K562 (cell line): ENCODE measurements around the gene ADK. TPM values are rescaled to one million over a fixed set of nuclear protein-coding genes. Genes with fewer than 3 reads are reported as not detected.

Experiments used
- ATAC-seq: fragments of 200-7000 bp; cut with Tn5 transposase; 3 replicates; pipeline ENCODE4 v1.9.1; 2020; ENCODE audit warnings: moderate library complexity
- BruUV-seq: library from RNA; stranded (reverse); fragments of 400-500 nt; replicated peaks from 2 replicates; lab custom pipeline; 2021; lab: Mats Ljungman, UMichigan
- CTCF ChIA-PET: fragments of 300-600 bp; formaldehyde crosslinking; extraction: SDS; loops from one replicate; lab custom pipeline; 2021; ENCODE audit warnings: low intra/inter-chr PET ratio; lab: Yijun Ruan, JAX
- POLR2A ChIA-PET: fragments of 300-600, 350-650 bp; sonication (Branson Sonifier 250); formaldehyde crosslinking; extraction: SDS; loops from one replicate; lab custom pipeline; 2021; ENCODE audit warnings: antibody characterized with exemption, inconsistent platforms; lab: Yijun Ruan, JAX
- DNase-seq, 4 experiments: peaks; one replicate each; pipeline versions ENCODE4 v3.0.0 to v3.0.0-alpha.2; 2011 to 2018; ENCODE audit warnings: low spot score in 3 of 4, mixed read lengths in 3 of 4; ENCODE audit errors: extremely low read depth in 1 of 4
- FAIRE-seq: peaks from 2 replicates; lab custom pipeline; 2011; peaks lifted over from hg19 to GRCh38; lab: Jason Lieb, UNC
- H2AFZ ChIP-seq: 2 replicates; pipeline ENCODE4 v1.6.0; 2011; ENCODE audit warnings: low read depth, low read length, control low read depth, inconsistent platforms
- H3K27ac ChIP-seq: fragments of 200-600 bp; 3 replicates; pipeline ENCODE4 v1.8.0; 2011; ENCODE audit warnings: low read depth, mild to moderate bottlenecking, control low read depth, inconsistent platforms, low read length, moderate library complexity, mixed read lengths; ENCODE audit errors: extremely low read depth
- H3K27me3 ChIP-seq, 2 experiments: fragments of 300-600 bp in 1 of 2; 2 replicates in 1 of 2; 3 replicates in 1 of 2; pipeline versions ENCODE4 v1.6.0 to v1.8.0; 2011; ENCODE audit warnings: inconsistent platforms in 2 of 2, low read length in 2 of 2, mild to moderate bottlenecking in 1 of 2, mixed read lengths in 1 of 2, moderate library complexity in 1 of 2; ENCODE audit not compliant: control insufficient read depth in 2 of 2, insufficient read depth in 2 of 2
- H3K36me3 ChIP-seq: fragments of 300-600 bp; 3 replicates; pipeline ENCODE4 v1.8.0; 2011; ENCODE audit warnings: mild to moderate bottlenecking, low read length, inconsistent platforms; ENCODE audit not compliant: control insufficient read depth, insufficient read depth
- H3K4me1 ChIP-seq, 2 experiments: fragments of 200-600 bp in 1 of 2; replicated peaks in 1 of 2; 2 replicates in 1 of 2; 3 replicates in 1 of 2; pipeline versions ENCODE4 v1.5.1 to v1.8.0; 2011; ENCODE audit warnings: inconsistent platforms in 2 of 2, low read length in 2 of 2, mild to moderate bottlenecking in 1 of 2, mixed read lengths in 1 of 2, moderate library complexity in 1 of 2; ENCODE audit not compliant: control insufficient read depth in 2 of 2, insufficient read depth in 2 of 2
- H3K4me2 ChIP-seq: 2 replicates; pipeline ENCODE4 v1.6.1; 2011; ENCODE audit warnings: low read length, control low read depth, inconsistent platforms, mixed read lengths; ENCODE audit not compliant: insufficient read depth
- H3K4me3 ChIP-seq: fragments of 200-600 bp; sonication (generic), shearing (Covaris generic); 2 replicates; pipeline ENCODE4 v1.5.1; 2016; ENCODE audit warnings: control low read depth, inconsistent platforms
- H3K79me2 ChIP-seq: fragments of 200-600 bp; 3 replicates; pipeline ENCODE4 v1.8.0; 2011; ENCODE audit warnings: low read length, inconsistent platforms; ENCODE audit not compliant: control insufficient read depth, insufficient read depth
- H3K9ac ChIP-seq, 2 experiments: 2 replicates each; pipeline versions ENCODE4 v1.6.0 to v1.6.1; 2011; ENCODE audit warnings: low read depth in 2 of 2, low read length in 2 of 2, control low read depth in 1 of 2, inconsistent platforms in 1 of 2, mild to moderate bottlenecking in 1 of 2, mixed read lengths in 1 of 2; ENCODE audit not compliant: insufficient read depth in 1 of 2
- H3K9me1 ChIP-seq: one replicate; pipeline ENCODE4 v1.6.0; 2011; ENCODE audit warnings: inconsistent platforms, mild to moderate bottlenecking, low read length, moderate library complexity; ENCODE audit not compliant: control insufficient read depth, insufficient read depth
- H3K9me3 ChIP-seq: replicated peaks from 2 replicates; pipeline ENCODE4 v1.5.1; 2011; ENCODE audit warnings: low read depth, low read length, inconsistent platforms; ENCODE audit not compliant: control insufficient read depth, insufficient read depth
- H4K20me1 ChIP-seq: replicated peaks from 2 replicates; pipeline ENCODE4 v1.6.1; 2011; ENCODE audit warnings: low read length, inconsistent platforms, mixed read lengths; ENCODE audit not compliant: control insufficient read depth, insufficient read depth
- DACH1 ChIP-seq: fragments of 450-650 bp; IDR thresholded peaks from 2 replicates; pipeline ENCODE4 v1.6.1; 2018; ENCODE audit not compliant: partially characterized antibody
- ETV1 ChIP-seq: fragments of 450-650 bp; conservative IDR thresholded peaks from 2 replicates; pipeline ENCODE4 v1.6.1; 2016; ENCODE audit warnings: missing genetic modification characterization, control low read depth, low read depth, missing compliant biosample characterization
- GABPB1 ChIP-seq: sonication (generic); formaldehyde crosslinking; IDR thresholded peaks from 2 replicates; pipeline ENCODE4 v1.8.0; 2022; ENCODE audit warnings: mild to moderate bottlenecking, missing genetic modification reagents
- HDAC1 ChIP-seq, 2 experiments: fragments of 450-650 bp; IDR thresholded peaks; 2 replicates each; pipeline ENCODE4 v1.6.1; 2016 to 2017; ENCODE audit warnings: inconsistent platforms in 1 of 2, mild to moderate bottlenecking in 1 of 2, moderate library complexity in 1 of 2
- KDM1A ChIP-seq, 2 experiments: fragments of 450-650 bp; IDR thresholded peaks; 2 replicates each; pipeline ENCODE4 v1.6.1; 2016; ENCODE audit warnings: mild to moderate bottlenecking in 2 of 2
- MEIS2 ChIP-seq: fragments of 450-650 bp; IDR thresholded peaks from 2 replicates; pipeline ENCODE4 v1.6.1; 2014; ENCODE audit warnings: mild to moderate bottlenecking; ENCODE audit not compliant: partially characterized antibody
- NFE2 ChIP-seq: IDR thresholded peaks from 2 replicates; pipeline ENCODE4 v1.6.1; 2014; ENCODE audit warnings: antibody characterized with exemption, low read depth
- POLR2AphosphoS2 ChIP-seq: IDR thresholded peaks from 2 replicates; pipeline ENCODE4 v1.6.1; 2012; ENCODE audit warnings: low read length, improper control_type of control experiment
- RCOR1 ChIP-seq, 2 experiments: IDR thresholded peaks; 2 replicates each; pipeline ENCODE4 v1.6.1; 2012; ENCODE audit warnings: low read depth in 2 of 2, low read length in 2 of 2, borderline replicate concordance in 1 of 2, improper control_type of control experiment in 1 of 2
- SAFB2 ChIP-seq: fragments of 200-400 bp; formaldehyde crosslinking; IDR thresholded peaks from 2 replicates; pipeline ENCODE4 v1.6.1; 2018; ENCODE audit warnings: borderline replicate concordance, low read length, low read depth, moderate library complexity; ENCODE audit not compliant: severe bottlenecking
- ZKSCAN3 ChIP-seq: fragments of 250-450 bp; sonication (Bioruptor Pico); IDR thresholded peaks from 2 replicates; pipeline ENCODE4 v1.4.0; 2020
- ZNF384 ChIP-seq: IDR thresholded peaks from 2 replicates; pipeline ENCODE4 v1.6.1; 2012; ENCODE audit warnings: low read depth, low read length, improper control_type of control experiment
- WGBS: fragments of 100-300 bp; shearing (Covaris generic); methylation state at CpG from one replicate; pipeline ENCODE4 v1.1.6; 2016; ENCODE audit warnings: low coverage, mixed read lengths; ENCODE audit not compliant: insufficient coverage; ENCODE audit errors: missing lambda C conversion rate; 5-methylcytosine and 5-hydroxymethylcytosine counted together
- in situ Hi-C: fragments of 300-500 bp; cut with MboI; formaldehyde crosslinking; loops from 4 replicates; pipeline ENCODE4 v1.15.0; 2018; ENCODE audit warnings: inconsistent platforms, mixed read lengths
- intact Hi-C: fragments of 100-400 bp; cut with micrococcal nuclease; formaldehyde crosslinking; loops from 2 replicates; pipeline ENCODE4 v1.14.2; 2022
- polyA plus RNA-seq, 8 experiments: library from polyadenylated mRNA; depleted of rRNA in 4 of 8; stranded (reverse) in 5 of 8; unstranded in 3 of 8; fragments of >200 nt; fragmentation: Nextera tagmentation in 2 of 8; fragmentation: Illumina TruSeq in 1 of 8; extraction: Ambion mirVana in 2 of 8; extraction: Trizol in 1 of 8; gene quantifications; 2 replicates each; pipeline versions ENCODE4 v1.2.1 to v1.2.3, GENCODE V29; 2011 to 2014; ENCODE audit warnings: inconsistent platforms in 1 of 8, missing spikeins in 1 of 8
- total RNA-seq, 7 experiments: library from RNA; depleted of rRNA in 6 of 7; stranded (reverse); fragments of >200 nt in 6 of 7; fragmentation: Illumina TruSeq in 2 of 7; extraction: Trizol in 2 of 7; gene quantifications; 2 replicates each; pipeline versions ENCODE4 v1.2.1 to v1.2.3, GENCODE V29; 2011 to 2021; ENCODE audit warnings: low replicate concordance in 1 of 7
- TF ChIP-seq, protein P1 (sequence below): fragments of 250-450 bp; sonication (Bioruptor Pico); IDR thresholded peaks from 2 replicates; pipeline ENCODE4 v1.8.0; 2021; ENCODE audit warnings: moderate library complexity, mild to moderate bottlenecking, inconsistent platforms
- TF ChIP-seq, protein P2 (sequence below): fragments of 450-650 bp; IDR thresholded peaks from 2 replicates; pipeline ENCODE4 v1.6.1; 2016
- TF ChIP-seq, protein P3 (sequence below): sonication (generic); IDR thresholded peaks from 2 replicates; pipeline ENCODE4 v1.6.1; 2016
- TF ChIP-seq, protein P4 (sequence below), 2 experiments: IDR thresholded peaks in 1 of 2; conservative IDR thresholded peaks in 1 of 2; 2 replicates each; pipeline ENCODE4 v1.6.1; 2016; ENCODE audit warnings: low read depth in 2 of 2, mild to moderate bottlenecking in 1 of 2, missing compliant biosample characterization in 1 of 2, missing genetic modification characterization in 1 of 2, moderate library complexity in 1 of 2

ADK gene
- total and polyA plus RNA-seq, 9 of the 15 experiments (the other 6 are each of a cell fraction or from before 2014, with no cell fraction given): 54.2 to 97.8 (median 73.6) TPM

DNA sequence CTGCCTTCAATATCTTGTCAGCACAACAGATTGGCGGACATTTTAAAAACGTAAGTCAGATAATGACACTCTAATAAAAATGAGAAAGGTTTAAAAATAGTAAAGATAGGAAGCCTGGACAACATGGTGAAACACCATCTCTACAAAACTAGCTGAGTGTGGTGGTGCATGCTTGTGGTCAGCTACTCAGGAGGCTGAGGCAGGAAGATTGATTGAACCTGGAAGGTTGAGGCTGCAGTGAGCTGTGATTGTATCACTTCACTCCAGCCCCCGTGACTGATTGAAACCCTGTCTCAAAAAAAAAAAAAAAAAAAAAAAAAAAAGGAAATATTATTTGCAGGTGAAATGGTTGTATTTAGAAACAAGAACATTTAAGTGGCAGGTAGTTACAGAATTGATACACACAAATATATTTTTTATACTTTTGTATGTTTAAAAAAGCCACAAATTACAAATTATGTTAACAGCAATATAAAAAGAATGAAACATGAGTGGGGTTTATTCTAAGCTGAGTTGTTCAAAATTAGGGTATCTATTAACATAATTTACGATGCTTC lies 141.9 kb downstream of the ADK start:
- Histone ChIP-seq H3K4me2 (no peak overlapping the region), H2AFZ (no peak overlapping the region), H3K27ac (no peak overlapping the region)

More for the DNA sequence above, 141.9 kb downstream of the ADK start:
- ChIA-PET POLR2A (no interaction called here), CTCF (no interaction called here)
- peak in 1 of 4 experiments; percentile 39 for DNase-seq
- in situ Hi-C loops (no loop called here), intact Hi-C loops (no loop called here)
- H3K9me3 ChIP-seq: no peaks in the 10 kb centered on the region
- TF ChIP-seq ETV1: no peak
- TF ChIP-seq ZKSCAN3 (CRISPR knock-in tag): no peak
- TF ChIP-seq, protein P1, sequence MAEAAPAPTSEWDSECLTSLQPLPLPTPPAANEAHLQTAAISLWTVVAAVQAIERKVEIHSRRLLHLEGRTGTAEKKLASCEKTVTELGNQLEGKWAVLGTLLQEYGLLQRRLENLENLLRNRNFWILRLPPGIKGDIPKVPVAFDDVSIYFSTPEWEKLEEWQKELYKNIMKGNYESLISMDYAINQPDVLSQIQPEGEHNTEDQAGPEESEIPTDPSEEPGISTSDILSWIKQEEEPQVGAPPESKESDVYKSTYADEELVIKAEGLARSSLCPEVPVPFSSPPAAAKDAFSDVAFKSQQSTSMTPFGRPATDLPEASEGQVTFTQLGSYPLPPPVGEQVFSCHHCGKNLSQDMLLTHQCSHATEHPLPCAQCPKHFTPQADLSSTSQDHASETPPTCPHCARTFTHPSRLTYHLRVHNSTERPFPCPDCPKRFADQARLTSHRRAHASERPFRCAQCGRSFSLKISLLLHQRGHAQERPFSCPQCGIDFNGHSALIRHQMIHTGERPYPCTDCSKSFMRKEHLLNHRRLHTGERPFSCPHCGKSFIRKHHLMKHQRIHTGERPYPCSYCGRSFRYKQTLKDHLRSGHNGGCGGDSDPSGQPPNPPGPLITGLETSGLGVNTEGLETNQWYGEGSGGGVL (CRISPR knock-in tag): no peak
- 0 out of 2 replicates have a peak, but pooled peaks have one; percentile 4 for TF ChIP-seq NFE2
- 0 out of 2 replicates have a peak, but pooled peaks have one; percentile 49 for TF ChIP-seq ZNF384
- TF ChIP-seq SAFB2: no peak
- peak in 1 of 2 experiments; percentile 47; a peak in 1 of 4 replicates for TF ChIP-seq HDAC1 (IDR thresholded peaks at IDR 0.05)
- TF ChIP-seq, protein P2, sequence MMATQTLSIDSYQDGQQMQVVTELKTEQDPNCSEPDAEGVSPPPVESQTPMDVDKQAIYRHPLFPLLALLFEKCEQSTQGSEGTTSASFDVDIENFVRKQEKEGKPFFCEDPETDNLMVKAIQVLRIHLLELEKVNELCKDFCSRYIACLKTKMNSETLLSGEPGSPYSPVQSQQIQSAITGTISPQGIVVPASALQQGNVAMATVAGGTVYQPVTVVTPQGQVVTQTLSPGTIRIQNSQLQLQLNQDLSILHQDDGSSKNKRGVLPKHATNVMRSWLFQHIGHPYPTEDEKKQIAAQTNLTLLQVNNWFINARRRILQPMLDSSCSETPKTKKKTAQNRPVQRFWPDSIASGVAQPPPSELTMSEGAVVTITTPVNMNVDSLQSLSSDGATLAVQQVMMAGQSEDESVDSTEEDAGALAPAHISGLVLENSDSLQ: peak; percentile 61
- peak; percentile 16 to 46; a peak in 1 of 4 replicates for TF ChIP-seq KDM1A (IDR thresholded peaks at IDR 0.05)
- TF ChIP-seq GABPB1: no peak
- peak; percentile 90 for TF ChIP-seq MEIS2
- TF ChIP-seq DACH1: no peak
- TF ChIP-seq RCOR1 (IDR thresholded peaks at IDR 0.05; ENCODE audit: borderline replicate concordance in 1 of 2, low read depth in 2 of 2, low read length in 2 of 2): peak in 1 of 2 experiments; percentile 46; a peak in 1 of 4 replicates
- TF ChIP-seq, protein P3, sequence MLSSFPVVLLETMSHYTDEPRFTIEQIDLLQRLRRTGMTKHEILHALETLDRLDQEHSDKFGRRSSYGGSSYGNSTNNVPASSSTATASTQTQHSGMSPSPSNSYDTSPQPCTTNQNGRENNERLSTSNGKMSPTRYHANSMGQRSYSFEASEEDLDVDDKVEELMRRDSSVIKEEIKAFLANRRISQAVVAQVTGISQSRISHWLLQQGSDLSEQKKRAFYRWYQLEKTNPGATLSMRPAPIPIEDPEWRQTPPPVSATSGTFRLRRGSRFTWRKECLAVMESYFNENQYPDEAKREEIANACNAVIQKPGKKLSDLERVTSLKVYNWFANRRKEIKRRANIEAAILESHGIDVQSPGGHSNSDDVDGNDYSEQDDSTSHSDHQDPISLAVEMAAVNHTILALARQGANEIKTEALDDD: peak; percentile 60; the same call in 1 of the 2 replicates
- no peak for TF ChIP-seq POLR2AphosphoS2
- TF ChIP-seq, protein P4, sequence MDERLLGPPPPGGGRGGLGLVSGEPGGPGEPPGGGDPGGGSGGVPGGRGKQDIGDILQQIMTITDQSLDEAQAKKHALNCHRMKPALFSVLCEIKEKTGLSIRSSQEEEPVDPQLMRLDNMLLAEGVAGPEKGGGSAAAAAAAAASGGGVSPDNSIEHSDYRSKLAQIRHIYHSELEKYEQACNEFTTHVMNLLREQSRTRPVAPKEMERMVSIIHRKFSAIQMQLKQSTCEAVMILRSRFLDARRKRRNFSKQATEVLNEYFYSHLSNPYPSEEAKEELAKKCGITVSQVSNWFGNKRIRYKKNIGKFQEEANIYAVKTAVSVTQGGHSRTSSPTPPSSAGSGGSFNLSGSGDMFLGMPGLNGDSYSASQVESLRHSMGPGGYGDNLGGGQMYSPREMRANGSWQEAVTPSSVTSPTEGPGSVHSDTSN (CRISPR knock-in tag; IDR thresholded peaks at IDR 0.05; ENCODE audit: low read depth): no peak
- TF ChIP-seq, protein P4 (tag; conservative IDR thresholded peaks at IDR 0.05; ENCODE audit: low read depth): peak; percentile 74
- WGBS: 29% methylated on average over 4 of the region's 4 CpGs
- no peaks in the 10 kb centered on the region for H3K27me3 ChIP-seq
- ATAC-seq: peak; percentile 73
- H3K36me3 ChIP-seq: no peaks in the 10 kb centered on the region
- H3K9me1 ChIP-seq: no peaks in the 10 kb centered on the region
- H3K4me3 ChIP-seq: no peak overlapping the region
- FAIRE-seq: peak; percentile 64
- BruUV-seq: no TSS peak
- no peaks in the 10 kb centered on the region for H3K79me2 ChIP-seq
- peaks cover 3 to 7% of the 10 kb centered on the region in 2 experiments; a peak in 2 of 5 replicates for H3K4me1 ChIP-seq
- H4K20me1 ChIP-seq: no peaks in the 10 kb centered on the region
- H3K9ac ChIP-seq: no peak overlapping the region
